Neural progenitor cell (in vitro differentiated cells): ENCODE measurements around the gene ATP1B3.

Experiments used
- EZH2 ChIP-seq: fragments of 200-600 bp; sonication (generic); IDR thresholded peaks from 2 replicates; pipeline ENCODE4 v1.6.1; 2017; ENCODE audit warnings: antibody characterized with exemption, mild to moderate bottlenecking, moderate library complexity
- EZH2phosphoT487 ChIP-seq: fragments of 200-600 bp; sonication (generic); IDR thresholded peaks from 2 replicates; pipeline ENCODE4 v1.6.1; 2017; ENCODE audit warnings: antibody characterized with exemption
- TF ChIP-seq, protein P1 (sequence below): fragments of 200-600 bp; sonication (generic); IDR thresholded peaks from 2 replicates; pipeline ENCODE4 v1.5.1; 2017; ENCODE audit warnings: antibody characterized with exemption, mild to moderate bottlenecking

GRCh38 chr3:141851411-141851810 lies 25.0 kb upstream of the ATP1B3 start:
- TF ChIP-seq, protein P1, sequence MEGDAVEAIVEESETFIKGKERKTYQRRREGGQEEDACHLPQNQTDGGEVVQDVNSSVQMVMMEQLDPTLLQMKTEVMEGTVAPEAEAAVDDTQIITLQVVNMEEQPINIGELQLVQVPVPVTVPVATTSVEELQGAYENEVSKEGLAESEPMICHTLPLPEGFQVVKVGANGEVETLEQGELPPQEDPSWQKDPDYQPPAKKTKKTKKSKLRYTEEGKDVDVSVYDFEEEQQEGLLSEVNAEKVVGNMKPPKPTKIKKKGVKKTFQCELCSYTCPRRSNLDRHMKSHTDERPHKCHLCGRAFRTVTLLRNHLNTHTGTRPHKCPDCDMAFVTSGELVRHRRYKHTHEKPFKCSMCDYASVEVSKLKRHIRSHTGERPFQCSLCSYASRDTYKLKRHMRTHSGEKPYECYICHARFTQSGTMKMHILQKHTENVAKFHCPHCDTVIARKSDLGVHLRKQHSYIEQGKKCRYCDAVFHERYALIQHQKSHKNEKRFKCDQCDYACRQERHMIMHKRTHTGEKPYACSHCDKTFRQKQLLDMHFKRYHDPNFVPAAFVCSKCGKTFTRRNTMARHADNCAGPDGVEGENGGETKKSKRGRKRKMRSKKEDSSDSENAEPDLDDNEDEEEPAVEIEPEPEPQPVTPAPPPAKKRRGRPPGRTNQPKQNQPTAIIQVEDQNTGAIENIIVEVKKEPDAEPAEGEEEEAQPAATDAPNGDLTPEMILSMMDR = no peak
- TF ChIP-seq EZH2phosphoT487 = no peak
- TF ChIP-seq EZH2 = no peak
